GM19468 (cell line): ENCODE results near the gene SYNE2.

ENCODE experiments used
- ATAC-seq: cut with Tn5 transposase; IDR thresholded peaks from one replicate; pipeline ENCODE4 v1.9.1; 2021; ENCODE audit warnings: mild to moderate bottlenecking, moderate library complexity, moderate number of reproducible peaks; ENCODE audit not compliant: unreplicated experiment; ENCODE audit errors: extremely low read depth

Gene SYNE2

GRCh38 chr14:63952053-63952932 lies 99.5 kb downstream of the SYNE2 start:
- ATAC-seq, result no peak

GRCh38 chr14:63952933-63953437 lies 100.2 kb downstream of the SYNE2 start:
- no peak for ATAC-seq

- no peak for ATAC-seq
Measured at GRCh38 chr14:63956326-63956725, 103.5 kb downstream of the SYNE2 start.

- ATAC-seq, result no peak
Measured at GRCh38 chr14:63960926-63961567, 108.2 kb downstream of the SYNE2 start.

GRCh38 chr14:63962906-63963305 lies 110.1 kb downstream of the SYNE2 start:
- ATAC-seq, result no peak

GRCh38 chr14:63963439-63963838 lies 110.6 kb downstream of the SYNE2 start:
- no peak for ATAC-seq

- ATAC-seq, result no peak
Measured at GRCh38 chr14:63964113-63964512, 111.3 kb downstream of the SYNE2 start.

- ATAC-seq, result no peak
Measured at GRCh38 chr14:63966407-63966806, 113.6 kb downstream of the SYNE2 start.

- ATAC-seq, result no peak
Measured at GRCh38 chr14:63972323-63972932, 119.6 kb downstream of the SYNE2 start.

- ATAC-seq, result no peak
Measured at GRCh38 chr14:63974176-63974575, 121.4 kb downstream of the SYNE2 start.

- ATAC-seq, result no peak
Measured at GRCh38 chr14:63981569-63981968, 128.8 kb downstream of the SYNE2 start.

GRCh38 chr14:63982156-63982555 lies 129.4 kb downstream of the SYNE2 start:
- ATAC-seq, result no peak

GRCh38 chr14:63982629-63983028 lies 129.8 kb downstream of the SYNE2 start:
- no peak for ATAC-seq

- ATAC-seq, result no peak
Measured at GRCh38 chr14:63986789-63987533, 134.2 kb downstream of the SYNE2 start.

GRCh38 chr14:63988579-63988978 lies 135.8 kb downstream of the SYNE2 start:
- ATAC-seq, result no peak

GRCh38 chr14:63991833-63992232 lies 139.0 kb downstream of the SYNE2 start:
- ATAC-seq, result no peak

- no peak for ATAC-seq
Measured at GRCh38 chr14:63992858-63993257, 140.1 kb downstream of the SYNE2 start.

GRCh38 chr14:63993992-63994391 lies 141.2 kb downstream of the SYNE2 start:
- no peak for ATAC-seq

GRCh38 chr14:63995285-63995684 lies 142.5 kb downstream of the SYNE2 start:
- no peak for ATAC-seq

- ATAC-seq, result no peak
Measured at GRCh38 chr14:63996016-63996415, 143.2 kb downstream of the SYNE2 start.
